Neural cell (in vitro differentiated cells): Measurements from ENCODE around the gene ATOSB. TPM values are rescaled to one million over a fixed set of nuclear protein-coding genes. Genes with fewer than 3 reads are reported as not detected.
"Not testable (repeated sequence)": the region's sequence is repeated elsewhere in the genome, so short reads cannot be mapped to it uniquely, and the experiment has no call there.

Experiments used
- H2AFZ ChIP-seq: fragments of 200-600, 300-800 bp; sonication (generic), shearing (Covaris generic); 2 replicates; pipeline ENCODE4 v1.6.0; 2014; ENCODE audit warnings: low read depth, mild to moderate bottlenecking, antibody characterized with exemption, low read length, moderate library complexity
- H3F3A ChIP-seq: fragments of 200-600 bp; shearing (Covaris generic); 2 replicates; pipeline ENCODE4 v1.6.1; 2016; ENCODE audit warnings: mild to moderate bottlenecking, moderate library complexity, mixed read lengths, antibody characterized with exemption, low read length; ENCODE audit not compliant: insufficient read depth, poor library complexity, severe bottlenecking
- H3K27ac ChIP-seq: fragments of 200-600, 300-800 bp; sonication (generic), shearing (Covaris generic); 2 replicates; pipeline ENCODE4 v1.5.1; 2014; ENCODE audit warnings: mild to moderate bottlenecking, low read length, moderate library complexity
- H3K27me3 ChIP-seq: fragments of 300-800, 200-600 bp; sonication (generic), shearing (Covaris generic); 2 replicates; pipeline ENCODE4 v1.6.0; 2014; ENCODE audit warnings: mild to moderate bottlenecking, low read depth, low read length, moderate library complexity; ENCODE audit not compliant: insufficient read depth
- H3K36me3 ChIP-seq: fragments of 300-800, 200-600 bp; sonication (generic), shearing (Covaris generic); 2 replicates; pipeline ENCODE4 v1.5.1; 2014; ENCODE audit warnings: mild to moderate bottlenecking, antibody characterized with exemption, low read length, moderate library complexity; ENCODE audit not compliant: insufficient read depth
- H3K4me2 ChIP-seq: fragments of 300-800, 200-600 bp; sonication (generic), shearing (Covaris generic); 2 replicates; pipeline ENCODE4 v1.6.0; 2014; ENCODE audit warnings: mild to moderate bottlenecking, low read length
- H3K4me3 ChIP-seq: fragments of 300-800, 200-600 bp; sonication (generic), shearing (Covaris generic); 2 replicates; pipeline ENCODE4 v1.5.1; 2014; ENCODE audit warnings: mild to moderate bottlenecking, low read length, moderate library complexity
- H3K79me2 ChIP-seq: fragments of 200-600 bp; shearing (Covaris generic); replicated peaks from 2 replicates; pipeline ENCODE4 v1.6.0; 2014; ENCODE audit warnings: mild to moderate bottlenecking, low read length, moderate library complexity; ENCODE audit not compliant: insufficient read depth
- H3K9ac ChIP-seq: fragments of 300-800, 200-600 bp; sonication (generic), shearing (Covaris generic); 2 replicates; pipeline ENCODE4 v1.6.1; 2016; ENCODE audit warnings: mild to moderate bottlenecking, low read length, mixed read lengths
- H3K9me2 ChIP-seq: fragments of 200-600 bp; shearing (Covaris generic); 2 replicates; pipeline ENCODE4 v1.6.1; 2016; ENCODE audit warnings: mild to moderate bottlenecking, low read length, mixed read lengths; ENCODE audit not compliant: insufficient read depth
- H3K9me3 ChIP-seq: fragments of 200-600, 300-800 bp; sonication (generic), shearing (Covaris generic); 2 replicates; pipeline ENCODE4 v1.6.1; 2016; ENCODE audit warnings: mild to moderate bottlenecking, mixed run types, low read length, moderate library complexity, mixed read lengths
- H4K20me1 ChIP-seq: fragments of 200-600 bp; shearing (Covaris generic); 2 replicates; pipeline ENCODE4 v1.6.1; 2016; ENCODE audit warnings: mild to moderate bottlenecking, mixed run types; ENCODE audit not compliant: insufficient read depth
- EP300 ChIP-seq: fragments of 450-650 bp; conservative IDR thresholded peaks from 2 replicates; pipeline ENCODE4 v1.6.1; 2014; ENCODE audit warnings: antibody characterized with exemption, mild to moderate bottlenecking, moderate library complexity; ENCODE audit not compliant: poor library complexity, severe bottlenecking
- EZH2 ChIP-seq: fragments of 200-600, 300-800 bp; shearing (Covaris generic), sonication (generic); IDR thresholded peaks from 2 replicates; pipeline ENCODE4 v1.6.1; 2014; ENCODE audit warnings: antibody characterized with exemption, low read length, borderline replicate concordance, mild to moderate bottlenecking; ENCODE audit not compliant: insufficient read depth, poor library complexity, severe bottlenecking
- MXI1 ChIP-seq: fragments of 450-650 bp; conservative IDR thresholded peaks from 2 replicates; pipeline ENCODE4 v1.6.1; 2014; ENCODE audit warnings: antibody characterized with exemption, mild to moderate bottlenecking; ENCODE audit not compliant: poor library complexity, severe bottlenecking
- POLR2AphosphoS5 ChIP-seq: IDR thresholded peaks from 2 replicates; pipeline ENCODE4 v1.6.1; 2012
- RAD21 ChIP-seq: fragments of 450-650 bp; conservative IDR thresholded peaks from 2 replicates; pipeline ENCODE4 v1.6.1; 2014; ENCODE audit warnings: antibody characterized with exemption, mild to moderate bottlenecking, moderate library complexity
- SMC3 ChIP-seq: fragments of 450-650 bp; conservative IDR thresholded peaks from 2 replicates; pipeline ENCODE4 v1.6.1; 2014; ENCODE audit warnings: antibody characterized with exemption, mild to moderate bottlenecking, moderate library complexity; ENCODE audit not compliant: poor library complexity
- TAF1 ChIP-seq: IDR thresholded peaks from 2 replicates; pipeline ENCODE4 v1.6.1; 2012; ENCODE audit warnings: low read depth
- polyA plus RNA-seq: library from polyadenylated mRNA; depleted of rRNA; stranded (reverse); fragments of >200 nt; gene quantifications from 2 replicates; pipeline ENCODE4 v1.2.3, GENCODE V29; 2014
- TF ChIP-seq, protein P1 (sequence below): IDR thresholded peaks from 2 replicates; pipeline ENCODE4 v1.6.1; 2012; ENCODE audit warnings: borderline replicate concordance
- TF ChIP-seq, protein P2 (sequence below): fragments of 450-650 bp; IDR thresholded peaks from 2 replicates; pipeline ENCODE4 v1.5.1; 2014; ENCODE audit warnings: antibody characterized with exemption, mild to moderate bottlenecking, moderate library complexity; ENCODE audit not compliant: poor library complexity, severe bottlenecking

The ATOSB gene
- polyA plus RNA-seq, 1 donor from 2014 or later: 28.9 TPM

DNA sequence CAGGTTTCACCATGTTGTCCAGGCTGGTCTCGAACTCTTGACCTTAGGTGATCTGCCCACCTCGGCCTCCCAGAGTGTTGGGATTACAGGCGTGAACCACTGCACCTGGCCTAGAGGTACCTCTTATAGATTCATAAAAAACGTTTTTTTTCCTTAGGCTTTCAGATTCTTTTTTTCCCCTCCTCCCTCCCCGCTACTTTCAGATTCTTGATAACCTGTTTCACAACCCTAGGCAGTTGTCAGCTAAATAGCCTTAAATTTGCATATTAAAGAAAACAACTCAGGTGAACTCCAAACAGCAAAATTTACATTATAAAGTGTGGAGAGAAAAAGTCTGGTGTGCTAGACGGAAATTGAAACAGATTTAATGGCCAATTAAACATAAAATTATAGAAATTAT, 42.2 kb upstream of the ATOSB start:
- not testable (repeated sequence) for H3K9me3 ChIP-seq, H3F3A ChIP-seq, H3K27ac ChIP-seq, H2AFZ ChIP-seq, H3K9ac ChIP-seq, H3K27me3 ChIP-seq, H4K20me1 ChIP-seq, H3K4me3 ChIP-seq, H3K79me2 ChIP-seq, H3K4me2 ChIP-seq, H3K36me3 ChIP-seq, H3K9me2 ChIP-seq

DNA sequence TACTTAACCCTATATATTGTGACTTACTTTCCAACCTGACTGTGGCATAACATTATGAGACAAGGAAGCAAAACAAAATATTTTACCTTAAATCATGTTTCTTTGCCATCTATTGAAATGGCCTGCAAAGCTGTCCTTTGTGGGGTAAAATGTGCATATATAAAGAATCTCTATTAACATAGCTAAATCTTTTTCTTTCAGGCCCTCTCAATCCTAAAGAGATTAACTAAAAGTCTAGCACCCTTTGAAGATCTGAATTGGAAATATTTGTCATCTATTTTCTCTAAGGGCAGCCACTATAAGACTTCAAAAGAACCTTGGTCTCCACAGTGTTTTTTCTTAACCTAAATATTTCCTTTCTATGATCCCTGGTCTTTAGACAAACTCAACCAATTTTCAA, 41.1 kb upstream of the ATOSB start:
- Histone ChIP-seq H2AFZ (no peak overlapping the region), H3K4me3 (no peak overlapping the region), H3K79me2 (no peaks in the 10 kb centered on the region), H3K27me3 (no peaks in the 10 kb centered on the region), H3K9me3 (no peaks in the 10 kb centered on the region), H3F3A (no peaks in the 10 kb centered on the region), H3K27ac (no peak overlapping the region), H4K20me1 (no peaks in the 10 kb centered on the region), H3K9me2 (no peaks in the 10 kb centered on the region), H3K36me3 (no peaks in the 10 kb centered on the region), H3K4me2 (no peak overlapping the region), H3K9ac (no peak overlapping the region)
- TF ChIP-seq EZH2: no peak
- no peak for TF ChIP-seq MXI1
- TF ChIP-seq SMC3: no peak
- no peak for TF ChIP-seq RAD21
- TF ChIP-seq POLR2AphosphoS5: no peak
- TF ChIP-seq, protein P1, sequence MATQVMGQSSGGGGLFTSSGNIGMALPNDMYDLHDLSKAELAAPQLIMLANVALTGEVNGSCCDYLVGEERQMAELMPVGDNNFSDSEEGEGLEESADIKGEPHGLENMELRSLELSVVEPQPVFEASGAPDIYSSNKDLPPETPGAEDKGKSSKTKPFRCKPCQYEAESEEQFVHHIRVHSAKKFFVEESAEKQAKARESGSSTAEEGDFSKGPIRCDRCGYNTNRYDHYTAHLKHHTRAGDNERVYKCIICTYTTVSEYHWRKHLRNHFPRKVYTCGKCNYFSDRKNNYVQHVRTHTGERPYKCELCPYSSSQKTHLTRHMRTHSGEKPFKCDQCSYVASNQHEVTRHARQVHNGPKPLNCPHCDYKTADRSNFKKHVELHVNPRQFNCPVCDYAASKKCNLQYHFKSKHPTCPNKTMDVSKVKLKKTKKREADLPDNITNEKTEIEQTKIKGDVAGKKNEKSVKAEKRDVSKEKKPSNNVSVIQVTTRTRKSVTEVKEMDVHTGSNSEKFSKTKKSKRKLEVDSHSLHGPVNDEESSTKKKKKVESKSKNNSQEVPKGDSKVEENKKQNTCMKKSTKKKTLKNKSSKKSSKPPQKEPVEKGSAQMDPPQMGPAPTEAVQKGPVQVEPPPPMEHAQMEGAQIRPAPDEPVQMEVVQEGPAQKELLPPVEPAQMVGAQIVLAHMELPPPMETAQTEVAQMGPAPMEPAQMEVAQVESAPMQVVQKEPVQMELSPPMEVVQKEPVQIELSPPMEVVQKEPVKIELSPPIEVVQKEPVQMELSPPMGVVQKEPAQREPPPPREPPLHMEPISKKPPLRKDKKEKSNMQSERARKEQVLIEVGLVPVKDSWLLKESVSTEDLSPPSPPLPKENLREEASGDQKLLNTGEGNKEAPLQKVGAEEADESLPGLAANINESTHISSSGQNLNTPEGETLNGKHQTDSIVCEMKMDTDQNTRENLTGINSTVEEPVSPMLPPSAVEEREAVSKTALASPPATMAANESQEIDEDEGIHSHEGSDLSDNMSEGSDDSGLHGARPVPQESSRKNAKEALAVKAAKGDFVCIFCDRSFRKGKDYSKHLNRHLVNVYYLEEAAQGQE: no peak
- TF ChIP-seq TAF1: no peak
- TF ChIP-seq, protein P2, sequence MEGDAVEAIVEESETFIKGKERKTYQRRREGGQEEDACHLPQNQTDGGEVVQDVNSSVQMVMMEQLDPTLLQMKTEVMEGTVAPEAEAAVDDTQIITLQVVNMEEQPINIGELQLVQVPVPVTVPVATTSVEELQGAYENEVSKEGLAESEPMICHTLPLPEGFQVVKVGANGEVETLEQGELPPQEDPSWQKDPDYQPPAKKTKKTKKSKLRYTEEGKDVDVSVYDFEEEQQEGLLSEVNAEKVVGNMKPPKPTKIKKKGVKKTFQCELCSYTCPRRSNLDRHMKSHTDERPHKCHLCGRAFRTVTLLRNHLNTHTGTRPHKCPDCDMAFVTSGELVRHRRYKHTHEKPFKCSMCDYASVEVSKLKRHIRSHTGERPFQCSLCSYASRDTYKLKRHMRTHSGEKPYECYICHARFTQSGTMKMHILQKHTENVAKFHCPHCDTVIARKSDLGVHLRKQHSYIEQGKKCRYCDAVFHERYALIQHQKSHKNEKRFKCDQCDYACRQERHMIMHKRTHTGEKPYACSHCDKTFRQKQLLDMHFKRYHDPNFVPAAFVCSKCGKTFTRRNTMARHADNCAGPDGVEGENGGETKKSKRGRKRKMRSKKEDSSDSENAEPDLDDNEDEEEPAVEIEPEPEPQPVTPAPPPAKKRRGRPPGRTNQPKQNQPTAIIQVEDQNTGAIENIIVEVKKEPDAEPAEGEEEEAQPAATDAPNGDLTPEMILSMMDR: no peak
- TF ChIP-seq EP300: no peak

DNA sequence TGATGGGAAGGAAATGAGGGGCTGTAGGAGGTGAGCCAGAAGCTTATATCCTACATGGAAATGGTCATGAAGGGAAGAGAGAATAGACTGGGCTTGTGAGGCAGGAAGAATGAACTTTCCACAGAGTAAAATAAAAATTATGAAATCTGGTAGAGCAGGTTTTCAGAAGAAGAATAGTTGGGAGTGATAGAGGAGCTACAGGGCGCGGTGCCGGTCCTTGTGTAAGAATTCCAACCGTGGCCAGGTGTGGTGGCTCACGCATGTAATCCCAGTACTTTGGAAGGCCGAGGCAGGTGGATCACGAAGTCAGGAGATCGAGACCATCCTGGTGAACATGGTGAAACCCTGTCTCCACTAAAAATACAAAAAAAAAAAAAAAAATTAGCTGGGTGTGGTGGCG, 37.3 kb upstream of the ATOSB start:
- no peaks in the 10 kb centered on the region for H3F3A ChIP-seq
- H3K27me3 ChIP-seq: no peaks in the 10 kb centered on the region
- no peak overlapping the region for H3K27ac ChIP-seq
- H3K4me2 ChIP-seq: no peak overlapping the region
- no peak overlapping the region for H3K4me3 ChIP-seq
- no peaks in the 10 kb centered on the region for H4K20me1 ChIP-seq
- H3K79me2 ChIP-seq: no peaks in the 10 kb centered on the region
- H3K9ac ChIP-seq: no peak overlapping the region
- H3K36me3 ChIP-seq: no peaks in the 10 kb centered on the region
- no peaks in the 10 kb centered on the region for H3K9me2 ChIP-seq
- H2AFZ ChIP-seq: no peak overlapping the region
- H3K9me3 ChIP-seq: no peaks in the 10 kb centered on the region
- TF ChIP-seq TAF1 (no peak), EZH2 (no peak), RAD21 (no peak), POLR2AphosphoS5 (no peak), MXI1 (no peak), EP300 (no peak)
- TF ChIP-seq, protein P2: no peak
- TF ChIP-seq, protein P1: no peak
